ENCODE results near the gene CLNK.

DNA sequence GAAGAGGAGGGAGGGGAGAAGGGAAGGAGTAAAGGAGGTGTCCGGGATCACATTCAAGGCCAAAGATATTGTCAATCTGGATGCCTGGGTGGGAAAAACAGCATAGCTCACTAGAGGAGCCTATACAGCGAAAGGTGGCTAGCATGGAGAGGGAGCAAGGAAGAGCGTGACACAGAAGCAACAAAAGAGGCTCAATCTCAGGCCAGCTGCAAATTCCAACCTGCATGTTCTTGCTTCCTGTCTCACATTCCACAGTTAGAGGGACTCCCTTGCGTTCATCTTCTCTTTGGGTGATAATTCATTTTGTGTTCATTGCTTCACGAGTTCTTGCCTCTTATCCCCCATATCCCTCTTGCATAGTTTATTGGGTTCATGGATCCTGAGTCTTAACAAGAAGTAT lies 3.0 kb upstream of the CLNK start:
- no peak for TF ChIP-seq YY1 (IDR thresholded peaks at IDR 0.05; ENCODE audit: insufficient read depth, insufficient read length)
- no peak for TF ChIP-seq ZNF274 (IDR thresholded peaks at IDR 0.05; ENCODE audit: low read depth, low read length)
- TF ChIP-seq SUZ12 (IDR thresholded peaks at IDR 0.05; ENCODE audit: extremely low read depth, insufficient read depth, insufficient read length), result no peak
